Thyroid gland (tissue), 4 donors: Measurements from ENCODE around the gene ATG13.

Experiments
- POLR2A ChIP-seq, 2 donors: fragments of 450-650 bp; IDR thresholded peaks; one replicate each; pipeline ENCODE4 v1.6.1; 2017; ENCODE audit warnings: antibody characterized with exemption in 2 of 2, mild to moderate bottlenecking in 2 of 2, moderate library complexity in 1 of 2
- TF ChIP-seq, protein P1 (sequence below), 6 experiments: fragments of 200-600 bp in 3 of 6; fragments of 450-650 bp in 3 of 6; sonication (generic) in 3 of 6; IDR thresholded peaks; one replicate each; pipeline ENCODE4 v1.5.1; 2016 to 2019; ENCODE audit warnings: antibody characterized with exemption in 6 of 6, mild to moderate bottlenecking in 2 of 6, inconsistent platforms in 1 of 6, moderate library complexity in 1 of 6

DNA sequence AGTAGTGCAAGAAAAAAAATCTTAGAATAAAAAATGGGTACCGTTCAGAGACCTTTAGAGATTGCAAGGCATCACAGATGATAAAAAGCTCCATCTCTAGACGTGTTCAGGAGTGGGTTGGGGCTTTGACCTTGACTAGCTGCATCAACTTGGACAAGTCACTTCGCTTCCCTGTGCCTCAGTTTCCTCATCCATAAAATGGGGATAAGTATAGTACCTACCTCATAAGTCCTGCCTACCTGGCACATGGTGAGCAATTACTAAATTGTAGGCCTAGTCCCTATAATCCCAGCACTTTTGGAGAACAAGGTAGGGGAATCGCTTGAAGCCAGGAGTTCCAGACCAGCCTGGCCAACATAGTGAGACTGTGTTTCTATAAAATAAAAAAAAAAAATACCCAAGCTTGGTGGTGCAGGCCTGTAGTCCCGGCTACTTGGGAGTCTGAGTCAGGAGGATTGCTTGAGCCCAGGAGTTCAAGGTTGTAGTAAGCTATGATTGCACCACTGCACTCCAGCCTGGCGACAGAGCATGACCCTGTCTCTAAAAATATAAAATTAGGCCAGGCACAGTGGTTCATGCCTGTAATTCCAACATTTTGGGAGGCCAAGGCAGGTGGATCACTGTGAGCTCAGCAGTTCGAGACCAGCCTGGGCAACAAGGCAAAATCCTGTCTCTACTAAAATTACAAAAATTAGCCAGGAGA is 95.7 kb downstream of the ATG13 start:
- TF ChIP-seq, protein P1, sequence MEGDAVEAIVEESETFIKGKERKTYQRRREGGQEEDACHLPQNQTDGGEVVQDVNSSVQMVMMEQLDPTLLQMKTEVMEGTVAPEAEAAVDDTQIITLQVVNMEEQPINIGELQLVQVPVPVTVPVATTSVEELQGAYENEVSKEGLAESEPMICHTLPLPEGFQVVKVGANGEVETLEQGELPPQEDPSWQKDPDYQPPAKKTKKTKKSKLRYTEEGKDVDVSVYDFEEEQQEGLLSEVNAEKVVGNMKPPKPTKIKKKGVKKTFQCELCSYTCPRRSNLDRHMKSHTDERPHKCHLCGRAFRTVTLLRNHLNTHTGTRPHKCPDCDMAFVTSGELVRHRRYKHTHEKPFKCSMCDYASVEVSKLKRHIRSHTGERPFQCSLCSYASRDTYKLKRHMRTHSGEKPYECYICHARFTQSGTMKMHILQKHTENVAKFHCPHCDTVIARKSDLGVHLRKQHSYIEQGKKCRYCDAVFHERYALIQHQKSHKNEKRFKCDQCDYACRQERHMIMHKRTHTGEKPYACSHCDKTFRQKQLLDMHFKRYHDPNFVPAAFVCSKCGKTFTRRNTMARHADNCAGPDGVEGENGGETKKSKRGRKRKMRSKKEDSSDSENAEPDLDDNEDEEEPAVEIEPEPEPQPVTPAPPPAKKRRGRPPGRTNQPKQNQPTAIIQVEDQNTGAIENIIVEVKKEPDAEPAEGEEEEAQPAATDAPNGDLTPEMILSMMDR (IDR thresholded peaks at IDR 0.05), result no peak
- no peak for TF ChIP-seq POLR2A (IDR thresholded peaks at IDR 0.05)
